NCI-H2107 (cell line): ENCODE data around the gene USP32.
A peak's percentile ranks its signal among the peaks of the same experiment; 100 is the strongest.
"Not testable (repeated sequence)": the region's sequence is repeated elsewhere in the genome, so short reads cannot be mapped to it uniquely, and the experiment has no call there.

ENCODE experiments used
- DNase-seq: peaks from one replicate; lab custom pipeline; 2025; lab: John Stamatoyannopoulos, UW

The USP32 gene

DNA sequence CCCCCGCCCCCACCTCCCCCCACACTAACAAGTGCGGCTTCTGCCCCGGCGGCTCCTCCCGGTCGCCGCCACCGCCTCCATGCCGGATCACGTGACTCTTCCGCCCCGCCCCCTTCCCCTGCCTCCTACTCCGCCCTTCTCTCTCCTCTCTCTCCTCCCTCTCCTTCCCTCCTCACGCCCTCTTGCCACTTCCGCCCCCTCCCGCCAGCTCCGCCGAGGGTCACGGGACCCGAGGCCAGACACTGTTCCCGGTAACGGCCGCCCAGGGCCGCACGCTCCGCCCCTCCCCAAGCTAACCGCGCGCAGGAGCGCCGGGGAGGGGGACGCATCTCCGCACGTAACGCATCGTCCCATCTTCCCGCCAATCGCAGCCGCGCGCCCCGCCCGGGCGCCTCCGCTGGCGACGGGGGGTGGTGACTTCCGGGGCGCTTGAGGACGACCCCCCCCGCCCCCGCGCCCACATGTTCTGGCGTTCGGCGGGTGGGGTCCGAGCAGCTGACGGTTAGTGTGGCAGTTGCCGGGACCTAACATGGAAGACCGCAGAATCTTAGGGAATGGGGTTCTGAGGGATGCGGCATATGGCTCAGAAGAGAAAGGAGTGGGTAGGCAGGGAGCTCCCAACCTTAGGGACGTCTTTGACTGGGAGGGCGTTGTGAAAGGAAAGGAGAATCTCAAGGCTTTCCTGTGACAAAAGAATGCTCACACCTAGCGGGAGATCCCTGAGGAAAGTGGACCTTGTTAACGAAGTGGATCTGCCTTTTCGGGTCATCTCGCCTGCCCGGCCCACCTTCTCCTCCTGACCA, at the start of gene USP32:
Gene USP32 (minus strand): TSS at position 92 of the 803 bp plus-strand sequence. CDS start 194 bp downstream, outside the sequence.
- DNase-seq = peak; percentile 95

DNA sequence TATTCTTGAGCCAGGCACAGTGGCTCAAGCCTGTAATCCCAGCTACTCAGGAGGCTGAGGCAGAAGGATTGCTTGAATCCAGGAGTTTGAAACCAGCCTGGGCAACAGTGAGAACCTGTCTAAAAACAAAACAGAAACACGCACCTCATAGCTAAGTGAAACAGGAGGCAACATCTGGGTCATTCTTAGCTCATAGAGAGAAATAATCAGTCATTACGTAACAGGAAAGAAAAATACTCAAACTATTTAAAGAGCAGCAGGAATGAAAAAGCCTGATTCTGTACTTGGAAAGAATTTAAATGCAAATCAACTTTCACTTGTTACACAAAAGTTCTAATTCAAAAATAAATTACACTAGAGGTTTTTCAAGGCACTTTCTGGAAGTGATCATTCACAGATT, 47.6 kb upstream of the USP32 start:
- DNase-seq = no peak

GRCh38 chr17:60436676-60437075, 44.7 kb upstream of the USP32 start:
- no peak for DNase-seq

- DNase-seq = peak; percentile 69
These were observed 43.6 kb upstream of the USP32 start for GRCh38 chr17:60435244-60436167.

DNA sequence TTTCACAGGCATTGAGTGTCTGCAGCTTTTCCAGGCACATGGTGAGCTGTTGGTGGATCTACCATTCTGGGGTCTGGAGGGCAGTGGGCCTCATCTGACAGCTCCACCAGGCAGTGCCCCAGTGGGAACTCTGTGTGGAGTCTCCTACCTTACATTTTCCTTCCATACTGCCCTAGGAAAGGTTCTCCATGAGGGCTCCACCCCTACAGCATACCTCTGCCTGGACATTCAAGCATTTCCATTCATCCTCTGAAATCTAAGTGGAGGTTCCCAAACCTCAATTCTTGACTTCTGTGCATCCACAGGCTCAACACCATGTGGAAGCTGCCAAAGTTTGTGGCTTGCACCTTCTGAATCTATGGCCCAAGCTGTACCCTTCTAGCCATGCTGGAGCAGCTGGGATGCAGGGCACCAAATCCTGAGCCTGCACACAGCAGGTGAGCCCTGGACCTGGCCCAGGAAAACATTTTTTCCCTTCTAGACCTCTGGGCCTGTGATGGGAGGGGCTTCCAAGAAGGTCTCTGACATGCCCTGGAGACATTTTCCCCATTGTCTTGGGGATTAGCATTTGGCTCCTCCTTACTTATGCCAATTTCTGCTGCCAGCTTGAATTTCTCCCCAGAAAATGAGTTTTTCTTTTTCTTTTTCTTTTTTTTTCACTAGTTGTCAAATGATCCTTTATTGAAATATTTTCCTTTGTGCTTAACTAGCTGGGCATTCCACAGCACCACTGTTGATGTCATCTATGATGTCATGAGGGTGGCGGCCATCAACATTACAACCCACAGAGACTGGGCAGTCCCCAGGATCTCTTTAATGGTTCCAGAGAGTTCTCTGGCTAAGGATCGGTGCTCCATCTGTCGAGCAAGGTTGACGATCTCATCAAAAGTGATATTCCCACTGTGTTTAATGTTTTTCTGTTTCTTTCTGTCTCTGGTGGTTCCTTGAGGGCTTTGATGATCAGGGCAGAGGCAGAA, 41.4 kb upstream of the USP32 start:
- DNase-seq = not testable (repeated sequence)

- not testable (repeated sequence) for DNase-seq
These were observed 38.6 kb upstream of the USP32 start for GRCh38 chr17:60430561-60430960.

DNA sequence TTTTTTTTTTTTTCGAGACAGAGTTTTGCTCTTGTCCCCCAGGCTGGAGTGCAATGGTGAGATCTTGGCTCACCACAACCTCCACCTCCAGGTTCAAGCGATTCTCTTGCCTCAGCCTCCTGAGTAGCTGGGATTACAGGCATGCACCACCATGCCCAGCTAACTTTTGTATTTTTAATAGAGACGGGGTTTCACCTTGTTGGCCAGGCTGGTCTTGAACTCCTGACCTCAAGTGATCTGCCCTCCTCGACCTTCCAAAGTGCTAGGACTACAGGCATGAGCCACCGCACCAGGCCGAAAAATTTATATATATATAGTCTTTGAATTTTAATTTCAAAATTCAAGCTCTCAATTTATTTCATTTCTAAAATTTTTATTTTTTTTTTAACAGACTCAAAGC, 36.6 kb upstream of the USP32 start:
- not testable (repeated sequence) for DNase-seq

DNA sequence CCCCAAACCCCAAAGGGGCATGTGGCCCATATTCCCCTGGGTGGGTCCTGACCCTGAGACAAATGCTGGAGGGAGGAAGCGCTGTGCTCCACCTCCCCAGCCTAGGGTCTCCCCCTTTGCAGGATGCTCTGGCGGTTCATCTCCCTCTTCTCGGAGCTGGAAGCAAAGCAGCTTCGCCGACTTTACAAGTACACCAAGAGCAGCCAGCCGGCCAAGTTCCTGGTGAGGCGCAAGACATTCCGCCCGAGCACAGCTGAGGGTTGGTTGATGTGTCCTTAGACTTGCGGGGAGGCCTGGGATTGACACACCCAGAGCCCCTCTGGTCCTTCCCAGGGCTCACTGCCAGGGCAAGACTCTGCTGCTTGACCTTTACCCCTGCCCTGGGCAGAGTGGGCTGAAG, 34.7 kb upstream of the USP32 start:
- DNase-seq = no peak

DNA sequence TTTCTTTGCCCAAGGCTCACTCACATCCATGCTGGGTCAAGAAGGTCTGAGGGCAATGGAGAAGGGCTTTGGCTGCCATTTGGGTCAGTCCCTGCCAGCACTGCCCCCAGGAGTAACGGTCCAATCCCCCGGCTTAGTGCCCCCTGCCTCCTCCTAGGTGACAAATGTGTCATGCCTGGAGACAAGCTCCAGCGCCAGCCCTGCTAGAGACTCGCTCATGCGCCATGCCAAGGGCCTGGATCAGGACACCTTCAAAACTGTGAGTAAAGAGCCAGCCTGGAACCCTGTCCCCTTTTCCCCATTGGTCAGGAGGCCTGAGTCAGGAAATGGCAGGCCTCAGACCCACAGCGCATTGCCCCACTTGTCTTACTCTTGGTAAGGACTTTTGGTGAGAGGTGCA, 33.7 kb upstream of the USP32 start:
- no peak for DNase-seq

DNA sequence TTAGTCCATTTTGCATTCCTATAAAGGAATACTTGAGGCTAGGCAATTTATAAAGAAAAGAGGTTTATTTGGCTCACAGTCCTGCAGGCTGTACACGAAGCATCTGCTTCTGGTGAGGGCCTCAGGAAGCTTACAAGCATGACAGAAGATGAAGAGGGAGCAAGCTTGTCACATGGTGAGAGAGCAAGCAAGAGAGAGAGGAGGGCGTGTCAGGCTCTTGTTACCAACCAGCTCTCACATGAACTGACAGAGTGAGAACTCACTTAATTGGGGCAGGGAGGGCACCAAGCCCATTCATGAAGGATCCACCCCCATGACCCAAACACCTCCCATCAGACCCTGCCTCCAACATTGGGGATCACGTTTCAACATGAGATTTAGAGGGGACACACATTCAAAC, 31.9 kb upstream of the USP32 start:
- DNase-seq = no peak

DNA sequence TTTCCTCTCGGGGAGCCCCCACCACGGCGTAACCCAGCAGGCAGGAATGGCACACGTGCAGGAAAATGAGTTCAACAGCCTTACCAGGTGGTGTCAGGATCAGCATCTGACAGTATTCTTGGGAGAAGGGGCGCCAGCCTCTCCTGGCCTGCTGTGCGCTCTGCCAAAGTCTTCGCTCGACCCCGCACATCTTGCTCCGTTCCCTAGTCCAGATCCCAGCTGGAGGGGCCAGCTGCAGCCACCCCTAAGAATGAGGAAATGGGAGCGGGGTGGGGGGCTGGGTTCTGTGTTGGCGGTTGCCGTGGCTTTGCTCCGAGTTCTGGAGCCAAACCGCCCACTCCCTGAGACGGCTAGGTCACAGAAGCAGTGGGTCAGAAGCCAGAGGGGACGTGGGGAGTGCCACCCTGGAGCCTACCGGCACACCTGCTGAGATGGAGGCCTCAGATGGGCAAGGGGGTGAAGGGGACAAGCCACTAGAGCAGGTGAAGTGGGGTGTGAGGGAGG, 30.3 kb upstream of the USP32 start, which contains the start of gene CHCT1:
Gene CHCT1 (plus strand): TSS at position 328 of the 504 bp plus-strand sequence. CDS start 104 bp downstream, at position 432.
- DNase-seq = no peak

- peak; percentile 37 for DNase-seq
These were observed 29.6 kb upstream of the USP32 start for GRCh38 chr17:60421273-60422161.

DNA sequence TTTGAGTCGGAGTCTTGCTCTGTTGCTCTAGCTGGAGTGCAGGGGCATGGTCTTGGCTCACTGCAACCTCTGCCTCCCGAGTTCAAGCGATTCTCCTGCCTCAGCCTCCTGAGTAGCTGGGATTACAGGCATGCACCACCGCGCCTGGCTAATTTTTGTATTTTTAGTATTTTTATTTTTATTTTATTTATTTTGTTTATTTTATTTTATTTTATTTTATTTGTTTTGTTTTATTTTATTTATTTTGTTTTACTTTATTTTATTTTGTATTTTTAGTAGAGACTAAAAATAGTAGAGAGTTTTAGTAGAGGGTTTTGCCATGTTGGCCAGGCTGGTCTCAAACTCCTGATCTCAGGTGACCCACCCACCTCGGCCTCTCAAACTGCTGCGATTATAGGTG, 27.9 kb upstream of the USP32 start:
- not testable (repeated sequence) for DNase-seq

- not testable (repeated sequence) for DNase-seq
These were observed 27.1 kb upstream of the USP32 start for GRCh38 chr17:60419003-60419402.

DNA sequence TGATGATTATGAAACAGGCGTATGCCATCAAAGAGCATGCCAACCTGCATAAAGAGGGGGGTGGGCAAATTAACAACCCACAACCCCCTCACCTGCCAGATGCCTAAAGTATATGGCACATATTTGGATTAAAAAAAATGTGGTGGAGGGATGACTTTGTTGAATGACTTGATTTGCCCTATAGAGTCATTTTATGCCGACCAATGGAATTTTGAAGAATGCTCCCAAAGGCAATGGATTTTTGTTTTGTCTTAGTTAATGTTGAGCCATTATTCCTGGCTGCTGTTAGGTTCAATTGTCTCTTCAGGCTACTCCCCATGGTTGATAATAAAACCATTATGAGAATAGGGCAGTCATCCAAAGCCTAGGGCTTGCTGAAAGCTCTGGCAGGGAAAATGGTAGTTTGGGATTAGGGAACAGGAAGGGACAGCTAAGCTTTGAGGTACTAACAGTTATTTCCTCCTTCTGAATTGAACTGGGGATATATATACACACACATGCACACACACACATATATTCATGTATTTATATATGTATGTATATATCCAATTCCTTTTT, 24.5 kb upstream of the USP32 start:
- no peak for DNase-seq

DNA sequence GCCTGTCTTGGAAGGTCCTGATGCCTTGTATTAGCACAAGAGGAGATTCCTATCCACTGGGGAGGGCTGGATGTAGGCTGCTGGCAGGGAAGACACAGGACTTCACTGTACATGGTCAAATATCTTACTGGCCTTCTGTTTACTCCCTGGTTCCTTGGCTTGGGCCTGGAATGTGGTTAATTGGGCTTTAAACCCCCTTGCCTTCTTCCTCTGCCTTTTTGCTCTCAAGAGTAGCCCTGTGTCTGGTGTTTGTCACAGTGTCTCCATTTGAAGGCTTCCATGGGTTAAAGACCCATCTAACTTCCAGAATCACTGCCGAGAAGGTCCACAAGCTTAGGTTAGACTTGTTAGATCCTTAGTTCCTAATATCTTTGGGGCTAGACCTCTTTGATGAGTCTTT, 23.2 kb upstream of the USP32 start:
- no peak for DNase-seq

GRCh38 chr17:60412701-60413100, 20.8 kb upstream of the USP32 start:
- no peak for DNase-seq

GRCh38 chr17:60410001-60410400, 18.1 kb upstream of the USP32 start:
- no peak for DNase-seq

- no peak for DNase-seq
These were observed 15.0 kb upstream of the USP32 start for GRCh38 chr17:60406887-60407286.

DNA sequence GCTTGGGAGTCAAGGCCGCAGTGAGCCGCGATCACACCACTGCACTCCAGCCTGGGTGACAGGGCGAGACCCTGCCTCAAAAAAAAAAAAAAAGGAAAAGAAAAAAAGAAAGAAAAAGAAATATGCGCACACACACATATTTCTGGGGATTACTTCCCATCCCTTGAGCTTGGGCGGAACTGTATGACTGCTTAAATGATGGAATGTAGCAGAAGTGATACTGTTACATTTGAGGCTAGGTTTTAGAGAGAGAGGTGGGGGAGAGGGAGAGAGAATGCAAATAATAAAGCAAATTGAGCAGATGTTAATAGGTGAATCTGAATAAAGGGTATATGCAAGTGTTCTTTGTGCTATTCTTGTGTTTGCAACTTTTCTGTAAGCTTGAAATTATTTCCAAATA, 12.0 kb upstream of the USP32 start:
- DNase-seq = no peak
